ENCODE data around the gene RNF212.

RNF212 gene

GRCh38 chr4:1028574-1029220, 84.7 kb downstream of the RNF212 start:
- no peak for DNase-seq (ENCODE audit: low read depth, low spot score)
- no peak overlapping the region for H3K4me3 ChIP-seq (ENCODE audit: low read depth, low read length)
- in situ Hi-C loops (cut with HindIII; ENCODE audit: low sequenced_read_pairs) = no loop called here
- no peak for TF ChIP-seq CTCF (IDR thresholded peaks at IDR 0.05; ENCODE audit: low read depth, low read length)

GRCh38 chr4:1027915-1028238, 85.5 kb downstream of the RNF212 start:
- H3K4me3 ChIP-seq (ENCODE audit: low read depth, low read length) = no peak overlapping the region
- TF ChIP-seq CTCF (IDR thresholded peaks at IDR 0.05; ENCODE audit: low read depth, low read length) = no peak
- no peak for DNase-seq (ENCODE audit: low read depth, low spot score)
- in situ Hi-C loops (cut with HindIII; ENCODE audit: low sequenced_read_pairs) = no loop called here

GRCh38 chr4:1027219-1027914, 86.0 kb downstream of the RNF212 start:
- in situ Hi-C loops (cut with HindIII; ENCODE audit: low sequenced_read_pairs) = no loop called here
- H3K4me3 ChIP-seq (ENCODE audit: low read depth, low read length) = no peak overlapping the region
- no peak for DNase-seq (ENCODE audit: low read depth, low spot score)
- TF ChIP-seq CTCF (IDR thresholded peaks at IDR 0.05; ENCODE audit: low read depth, low read length) = no peak

- no peak overlapping the region for H3K4me3 ChIP-seq (ENCODE audit: low read depth, low read length)
- TF ChIP-seq CTCF (IDR thresholded peaks at IDR 0.05; ENCODE audit: low read depth, low read length) = no peak
- DNase-seq (ENCODE audit: low read depth, low spot score) = no peak
- in situ Hi-C loops (cut with HindIII; ENCODE audit: low sequenced_read_pairs) = no loop called here
Observed at GRCh38 chr4:1026115-1026514, 87.2 kb downstream of the RNF212 start.

DNA sequence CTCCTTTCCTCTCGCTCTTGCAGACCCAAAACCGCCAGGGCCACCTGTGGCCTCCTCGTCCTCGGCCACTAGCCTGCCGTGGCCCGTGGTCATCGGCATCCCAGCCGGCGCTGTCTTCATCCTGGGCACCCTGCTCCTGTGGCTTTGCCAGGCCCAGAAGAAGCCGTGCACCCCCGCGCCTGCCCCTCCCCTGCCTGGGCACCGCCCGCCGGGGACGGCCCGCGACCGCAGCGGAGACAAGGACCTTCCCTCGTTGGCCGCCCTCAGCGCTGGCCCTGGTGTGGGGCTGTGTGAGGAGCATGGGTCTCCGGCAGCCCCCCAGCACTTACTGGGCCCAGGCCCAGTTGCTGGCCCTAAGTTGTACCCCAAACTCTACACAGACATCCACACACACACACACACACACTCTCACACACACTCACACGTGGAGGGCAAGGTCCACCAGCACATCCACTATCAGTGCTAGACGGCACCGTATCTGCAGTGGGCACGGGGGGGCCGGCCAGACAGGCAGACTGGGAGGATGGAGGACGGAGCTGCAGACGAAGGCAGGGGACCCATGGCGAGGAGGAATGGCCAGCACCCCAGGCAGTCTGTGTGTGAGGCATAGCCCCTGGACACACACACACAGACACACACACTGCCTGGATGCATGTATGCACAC, 88.3 kb downstream of the RNF212 start:
- no peak for TF ChIP-seq CTCF (IDR thresholded peaks at IDR 0.05; ENCODE audit: low read depth, low read length)
- in situ Hi-C loops (cut with HindIII; ENCODE audit: low sequenced_read_pairs) = no loop called here
- DNase-seq (ENCODE audit: low read depth, low spot score) = no peak
- no peak overlapping the region for H3K4me3 ChIP-seq (ENCODE audit: low read depth, low read length)

DNA sequence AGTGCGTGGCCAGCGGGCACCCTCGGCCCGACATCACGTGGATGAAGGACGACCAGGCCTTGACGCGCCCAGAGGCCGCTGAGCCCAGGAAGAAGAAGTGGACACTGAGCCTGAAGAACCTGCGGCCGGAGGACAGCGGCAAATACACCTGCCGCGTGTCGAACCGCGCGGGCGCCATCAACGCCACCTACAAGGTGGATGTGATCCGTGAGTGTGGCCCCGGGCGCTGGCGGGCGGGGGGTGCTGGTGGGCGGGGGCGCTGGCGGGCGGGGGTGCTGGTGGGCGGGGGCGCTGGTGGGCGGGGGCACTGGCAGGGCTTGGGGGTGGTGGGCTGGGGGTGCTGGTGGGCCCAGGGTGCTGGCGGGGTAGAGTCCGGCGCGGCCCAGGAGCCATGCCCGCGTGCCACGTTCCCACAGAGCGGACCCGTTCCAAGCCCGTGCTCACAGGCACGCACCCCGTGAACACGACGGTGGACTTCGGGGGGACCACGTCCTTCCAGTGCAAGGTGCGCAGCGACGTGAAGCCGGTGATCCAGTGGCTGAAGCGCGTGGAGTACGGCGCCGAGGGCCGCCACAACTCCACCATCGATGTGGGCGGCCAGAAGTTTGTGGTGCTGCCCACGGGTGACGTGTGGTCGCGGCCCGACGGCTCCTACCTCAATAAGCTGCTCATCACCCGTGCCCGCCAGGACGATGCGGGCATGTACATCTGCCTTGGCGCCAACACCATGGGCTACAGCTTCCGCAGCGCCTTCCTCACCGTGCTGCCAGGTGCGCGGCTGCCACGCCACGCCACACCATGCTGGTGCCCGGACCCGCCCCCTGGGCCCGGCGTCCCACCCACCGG, 89.2 kb downstream of the RNF212 start:
- no peak for TF ChIP-seq CTCF (IDR thresholded peaks at IDR 0.05; ENCODE audit: low read depth, low read length)
- DNase-seq (ENCODE audit: low read depth, low spot score) = no peak
- H3K4me3 ChIP-seq (ENCODE audit: low read depth, low read length) = no peak overlapping the region
- in situ Hi-C loops (cut with HindIII; ENCODE audit: low sequenced_read_pairs) = no loop called here
